Kidney (tissue), 14 donors: ENCODE measurements around the gene KCNH8. TPM values are rescaled to one million over a fixed set of nuclear protein-coding genes. Genes with fewer than 3 reads are reported as not detected.
A peak's percentile ranks its signal among the peaks of the same experiment; 100 is the strongest.

ENCODE experiments used
- DNase-seq, 5 donors: peaks; one replicate each; pipeline ENCODE4 v3.0.0-alpha.2; 2013 to 2020
- FAIRE-seq: peaks from 2 replicates; lab custom pipeline; 2012; peaks lifted over from hg19 to GRCh38; lab: Jason Lieb, UNC
- H3K27ac ChIP-seq, 2 donors: one replicate each; pipeline ENCODE4 v1.7.0; 2013; ENCODE audit warnings: low read depth in 2 of 2, low read length in 2 of 2, inconsistent platforms in 1 of 2
- H3K27me3 ChIP-seq: one replicate; pipeline ENCODE4 v1.7.1; 2013; ENCODE audit warnings: low read length, inconsistent platforms; ENCODE audit not compliant: control insufficient read depth, insufficient read depth
- H3K36me3 ChIP-seq, 3 donors: one replicate each; pipeline versions ENCODE4 v1.7.0 to v1.7.1; 2013; ENCODE audit warnings: low read length in 3 of 3, control low read depth in 1 of 3, inconsistent platforms in 1 of 3; ENCODE audit not compliant: insufficient read depth in 3 of 3, control insufficient read depth in 2 of 3
- H3K4me1 ChIP-seq, 3 donors: one replicate each; pipeline versions ENCODE4 v1.7.0 to v1.7.1; 2013; ENCODE audit warnings: low read length in 3 of 3, inconsistent platforms in 1 of 3, low read depth in 1 of 3; ENCODE audit not compliant: control insufficient read depth in 2 of 3, insufficient read depth in 2 of 3
- H3K4me3 ChIP-seq, 3 donors: one replicate each; pipeline versions ENCODE4 v1.7.0 to v1.8.1; 2013; ENCODE audit warnings: low read length in 3 of 3, control low read depth in 1 of 3, inconsistent platforms in 1 of 3
- H3K9ac ChIP-seq, 3 donors: one replicate each; pipeline versions ENCODE4 v1.7.0 to v1.7.1; 2013; ENCODE audit warnings: low read length in 3 of 3, control low read depth in 1 of 3, inconsistent platforms in 1 of 3
- H3K9me3 ChIP-seq, 3 donors: one replicate each; pipeline versions ENCODE4 v1.7.0 to v1.7.1; 2013; ENCODE audit warnings: low read length in 3 of 3, control low read depth in 1 of 3, inconsistent platforms in 1 of 3; ENCODE audit not compliant: control insufficient read depth in 2 of 3, insufficient read depth in 1 of 3
- intact Hi-C: fragments of 100-400 bp; cut with DNase I; formaldehyde crosslinking; loops from one replicate; pipeline ENCODE4 v1.11.1; 2022
- polyA plus RNA-seq: library from polyadenylated mRNA; stranded (reverse); fragments of 350-450 nt; fragmentation: Illumina TruSeq; extraction: RNeasy Lipid Tissue Mini Kit (QIAGEN cat#74804); gene quantifications from one replicate; pipeline ENCODE4 v1.2.3, GENCODE V29; 2014; ENCODE audit warnings: low read depth, low replicate concordance; ENCODE audit not compliant: insufficient read depth
- total RNA-seq: library from RNA; stranded (reverse); fragmentation: NEBNext Ultra II Directional; extraction: Animal tissue kit (Norgen Biotek cat#: 25700); gene quantifications from one replicate; pipeline ENCODE4 v1.2.1, GENCODE V29; 2021
- TF ChIP-seq, protein P1 (sequence below): IDR thresholded peaks from 3 replicates; pipeline ENCODE4 v1.5.1; 2012; ENCODE audit warnings: mild to moderate bottlenecking, moderate library complexity, borderline replicate concordance; ENCODE audit not compliant: insufficient read depth; ENCODE audit errors: extremely low read depth
- donor health status: control.
- donor health status: control.
- donor health status: control.
- donor health status: control.
- donor health status: control.
- donor health status: DM: yes; HTN: yes; CAD: no.
- donor health status: Normal renal cell carcinoma (clear cell type).

KCNH8 gene
- total and polyA plus RNA-seq, 2 donors from 2014 or later: 1.0 TPM; not detected in 1

DNA sequence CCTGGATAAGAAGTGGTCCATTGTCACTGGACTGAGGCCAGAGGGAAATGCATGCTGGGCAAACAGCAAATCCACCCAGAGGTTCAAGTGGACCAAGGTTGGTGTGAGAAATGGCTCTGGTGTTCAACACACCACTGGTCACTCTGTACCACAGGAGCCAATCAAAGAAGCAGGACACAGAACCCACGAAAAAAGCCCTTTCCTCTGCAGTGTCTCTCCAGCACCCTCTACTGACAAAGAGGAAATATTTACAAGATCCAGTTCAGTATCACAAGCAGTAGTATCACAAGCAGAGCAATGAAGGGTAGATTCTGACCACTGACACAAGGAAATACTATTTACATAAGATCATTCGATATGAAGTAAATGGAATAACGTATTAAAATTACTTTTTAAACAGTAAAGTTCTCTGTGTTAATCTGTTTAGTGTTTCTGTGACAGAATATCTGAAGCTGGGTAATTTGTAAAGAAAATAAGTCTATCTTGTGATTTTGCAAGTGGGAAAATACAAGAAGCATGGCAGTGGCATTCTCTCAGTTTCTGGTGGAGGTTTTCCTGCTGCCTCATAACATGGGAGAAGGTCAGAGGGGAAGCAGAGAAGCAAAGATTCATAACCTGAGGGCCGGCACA is 395.0 kb downstream of the KCNH8 start:
- FAIRE-seq: no peak
- intact Hi-C loops: no loop called here

DNA sequence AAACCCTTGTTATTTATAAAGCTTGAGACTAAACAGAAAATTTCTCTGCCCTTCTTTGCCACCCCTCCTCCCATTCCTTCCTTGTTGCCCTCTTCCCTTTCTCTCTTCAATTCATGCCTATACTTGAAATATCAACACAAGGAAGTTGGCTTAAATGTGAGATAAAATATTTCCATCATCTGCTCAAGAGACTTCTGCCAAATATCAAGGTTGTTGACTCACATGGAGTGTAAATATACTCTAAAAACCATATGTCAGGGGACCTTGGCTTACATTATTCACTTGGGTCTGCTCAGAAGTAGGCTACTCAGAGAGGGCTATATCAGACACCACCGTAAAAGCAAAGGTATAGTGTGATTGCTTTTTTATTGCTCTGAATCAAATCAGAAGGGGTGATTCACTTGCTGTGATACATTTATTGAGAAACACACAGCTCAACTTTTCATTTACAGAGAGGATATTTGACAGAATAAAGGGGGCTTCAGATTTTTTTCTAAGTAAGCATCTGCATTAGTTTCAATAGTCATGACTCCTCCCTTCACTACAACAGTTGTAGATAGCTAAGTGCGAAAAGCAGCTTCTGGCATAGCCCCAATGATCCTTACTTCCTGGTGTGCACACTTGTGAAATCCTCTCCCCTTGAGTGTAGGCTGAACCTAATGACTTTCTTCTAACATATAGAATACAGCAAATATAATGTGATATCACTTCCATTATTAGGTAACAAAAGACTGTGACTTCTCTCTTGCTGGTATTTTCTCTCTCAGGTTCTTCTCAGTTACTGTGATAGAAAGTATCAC is 399.6 kb downstream of the KCNH8 start:
- intact Hi-C loops: no loop called here

More for the DNA sequence above, 395.0 kb downstream of the KCNH8 start:
- H3K4me1 ChIP-seq: no peaks in the 10 kb centered on the region
- H3K27me3 ChIP-seq: no peaks in the 10 kb centered on the region
- TF ChIP-seq, protein P1, sequence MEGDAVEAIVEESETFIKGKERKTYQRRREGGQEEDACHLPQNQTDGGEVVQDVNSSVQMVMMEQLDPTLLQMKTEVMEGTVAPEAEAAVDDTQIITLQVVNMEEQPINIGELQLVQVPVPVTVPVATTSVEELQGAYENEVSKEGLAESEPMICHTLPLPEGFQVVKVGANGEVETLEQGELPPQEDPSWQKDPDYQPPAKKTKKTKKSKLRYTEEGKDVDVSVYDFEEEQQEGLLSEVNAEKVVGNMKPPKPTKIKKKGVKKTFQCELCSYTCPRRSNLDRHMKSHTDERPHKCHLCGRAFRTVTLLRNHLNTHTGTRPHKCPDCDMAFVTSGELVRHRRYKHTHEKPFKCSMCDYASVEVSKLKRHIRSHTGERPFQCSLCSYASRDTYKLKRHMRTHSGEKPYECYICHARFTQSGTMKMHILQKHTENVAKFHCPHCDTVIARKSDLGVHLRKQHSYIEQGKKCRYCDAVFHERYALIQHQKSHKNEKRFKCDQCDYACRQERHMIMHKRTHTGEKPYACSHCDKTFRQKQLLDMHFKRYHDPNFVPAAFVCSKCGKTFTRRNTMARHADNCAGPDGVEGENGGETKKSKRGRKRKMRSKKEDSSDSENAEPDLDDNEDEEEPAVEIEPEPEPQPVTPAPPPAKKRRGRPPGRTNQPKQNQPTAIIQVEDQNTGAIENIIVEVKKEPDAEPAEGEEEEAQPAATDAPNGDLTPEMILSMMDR: peak; percentile 8
- DNase-seq: peak in 2 of 5 donors; percentile 17 to 39
- H3K4me3 ChIP-seq: no peak overlapping the region
- H3K9me3 ChIP-seq: no peaks in the 10 kb centered on the region
- no peaks in the 10 kb centered on the region for H3K36me3 ChIP-seq
- H3K27ac ChIP-seq: no peak overlapping the region
- no peak overlapping the region for H3K9ac ChIP-seq

DNA sequence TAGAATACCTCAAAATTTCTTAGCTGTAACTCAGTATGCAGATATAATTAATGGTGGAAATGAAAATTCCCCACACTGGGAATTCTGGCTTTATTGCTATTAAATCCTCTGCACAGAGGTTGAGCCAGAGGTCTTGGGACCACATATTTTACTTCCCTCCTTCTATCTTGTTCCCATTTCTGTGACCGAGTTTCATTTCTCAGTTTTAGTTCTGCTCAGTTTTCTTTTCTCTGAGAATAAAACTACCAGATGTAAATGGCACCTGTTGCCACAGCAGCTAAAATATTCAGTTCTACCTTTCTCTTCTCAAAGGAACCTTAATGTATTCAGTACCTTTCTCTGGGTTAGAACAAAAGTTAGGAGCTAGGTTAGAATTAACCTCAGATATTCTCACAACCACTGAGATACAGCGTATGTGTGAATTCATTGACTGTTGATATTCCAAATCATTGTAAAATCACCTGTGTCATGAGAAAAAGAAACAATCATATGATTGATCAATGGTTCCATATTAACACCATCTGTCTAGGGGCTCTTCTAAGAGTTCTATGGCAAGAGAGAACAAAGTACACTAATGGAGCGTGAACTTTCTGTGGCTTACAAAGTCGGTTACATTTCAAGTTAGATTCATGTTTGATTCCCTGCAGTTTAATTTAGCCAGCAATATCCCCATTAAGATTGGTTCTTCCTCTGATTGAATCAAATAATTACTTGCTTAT is 411.6 kb downstream of the KCNH8 start:
- no peak overlapping the region for H3K4me3 ChIP-seq
- FAIRE-seq (no peak), DNase-seq (no peak)
- peaks cover 0 to 9% (median 0%) of the 10 kb centered on the region in 3 donors for H3K9me3 ChIP-seq
- no peaks in the 10 kb centered on the region for H3K36me3 ChIP-seq
- H3K4me1 ChIP-seq: no peaks in the 10 kb centered on the region
- no peak overlapping the region for H3K27ac ChIP-seq
- H3K27me3 ChIP-seq: no peaks in the 10 kb centered on the region
- TF ChIP-seq, protein P1: no peak
- intact Hi-C loops: no loop called here
- H3K9ac ChIP-seq: no peak overlapping the region

More for the DNA sequence above, 399.6 kb downstream of the KCNH8 start:
- Histone ChIP-seq H3K36me3 (no peaks in the 10 kb centered on the region), H3K9ac (no peak overlapping the region), H3K27ac (no peak overlapping the region), H3K9me3 (no peaks in the 10 kb centered on the region), H3K27me3 (no peaks in the 10 kb centered on the region), H3K4me3 (no peak overlapping the region), H3K4me1 (no peaks in the 10 kb centered on the region)
- DNase-seq (no peak), FAIRE-seq (no peak)
- TF ChIP-seq, protein P1: no peak
